Hepatocyte (in vitro differentiated cells): Measurements from ENCODE around the gene CCDC167. TPM values are rescaled to one million over a fixed set of nuclear protein-coding genes. Genes with fewer than 3 reads are reported as not detected.

Experiments
- DNase-seq: peaks from one replicate; pipeline ENCODE4 v3.0.0-alpha.2; 2016; ENCODE audit warnings: low spot score
- H2AFZ ChIP-seq: fragments of 200-600 bp; sonication (generic); 2 replicates; pipeline ENCODE4 v1.6.0; 2016; ENCODE audit warnings: antibody characterized with exemption, mild to moderate bottlenecking
- H3K27ac ChIP-seq: fragments of 200-600 bp; sonication (generic); 2 replicates; pipeline ENCODE4 v1.5.1; 2016; ENCODE audit warnings: mild to moderate bottlenecking
- H3K27me3 ChIP-seq: fragments of 200-600 bp; sonication (generic); 2 replicates; pipeline ENCODE4 v1.6.1; 2016
- H3K36me3 ChIP-seq: fragments of 200-600 bp; sonication (generic); replicated peaks from 2 replicates; pipeline ENCODE4 v1.5.1; 2016; ENCODE audit warnings: low read depth; ENCODE audit not compliant: insufficient read depth
- H3K4me1 ChIP-seq: fragments of 200-600 bp; sonication (generic); 2 replicates; pipeline ENCODE4 v1.5.1; 2016; ENCODE audit warnings: mild to moderate bottlenecking, moderate library complexity; ENCODE audit not compliant: insufficient read depth
- H3K4me2 ChIP-seq: fragments of 200-600 bp; sonication (generic); 2 replicates; pipeline ENCODE4 v1.6.0; 2016
- H3K4me3 ChIP-seq: fragments of 200-600 bp; sonication (generic); 2 replicates; pipeline ENCODE4 v1.5.1; 2016; ENCODE audit warnings: mild to moderate bottlenecking
- H3K79me2 ChIP-seq: fragments of 200-600 bp; sonication (generic); 2 replicates; pipeline ENCODE4 v1.6.0; 2017; ENCODE audit warnings: mild to moderate bottlenecking
- H3K9me2 ChIP-seq: fragments of 200-600 bp; sonication (generic); replicated peaks from 2 replicates; pipeline ENCODE4 v1.6.0; 2017; ENCODE audit warnings: mild to moderate bottlenecking; ENCODE audit not compliant: insufficient read depth
- H3K9me3 ChIP-seq: fragments of 200-600 bp; sonication (generic); 2 replicates; pipeline ENCODE4 v1.5.1; 2016; ENCODE audit warnings: low read depth, mild to moderate bottlenecking
- H4K20me1 ChIP-seq: fragments of 200-600 bp; sonication (generic); 2 replicates; pipeline ENCODE4 v1.6.0; 2016; ENCODE audit warnings: mild to moderate bottlenecking; ENCODE audit not compliant: insufficient read depth, poor library complexity, severe bottlenecking
- EZH2 ChIP-seq: fragments of 200-600 bp; sonication (generic); IDR thresholded peaks from 2 replicates; pipeline ENCODE4 v1.6.1; 2016; ENCODE audit warnings: antibody characterized with exemption, mild to moderate bottlenecking, borderline replicate concordance
- EZH2phosphoT487 ChIP-seq: fragments of 200-600 bp; sonication (generic); IDR thresholded peaks from one replicate; pipeline ENCODE4 v1.6.1; 2018; ENCODE audit warnings: antibody characterized with exemption, mild to moderate bottlenecking, low read depth, moderate library complexity; ENCODE audit not compliant: unreplicated experiment, severe bottlenecking
- WGBS: methylation state at CpG from one replicate; pipeline ENCODE4 v1.1.6; 2016; ENCODE audit warnings: low lambda C conversion rate; ENCODE audit errors: missing lambda C conversion rate; 5-methylcytosine and 5-hydroxymethylcytosine counted together
- polyA plus RNA-seq: library from polyadenylated mRNA; unstranded; fragments of >200 nt; fragmentation: Nextera tagmentation; extraction: Ambion mirVana; gene quantifications from 2 replicates; pipeline ENCODE4 v1.2.1, GENCODE V29; 2016
- total RNA-seq: library from RNA; depleted of rRNA; stranded (reverse); fragments of >200 nt; gene quantifications from 2 replicates; pipeline ENCODE4 v1.2.3, GENCODE V29; 2014
- TF ChIP-seq, protein P1 (sequence below): fragments of 200-600 bp; sonication (generic); IDR thresholded peaks from 2 replicates; pipeline ENCODE4 v1.5.1; 2016; ENCODE audit warnings: antibody characterized with exemption, mild to moderate bottlenecking; ENCODE audit not compliant: poor library complexity

Gene CCDC167
- total and polyA plus RNA-seq, 2 experiments from 2014 or later, result 32.5 to 66.1 TPM

DNA sequence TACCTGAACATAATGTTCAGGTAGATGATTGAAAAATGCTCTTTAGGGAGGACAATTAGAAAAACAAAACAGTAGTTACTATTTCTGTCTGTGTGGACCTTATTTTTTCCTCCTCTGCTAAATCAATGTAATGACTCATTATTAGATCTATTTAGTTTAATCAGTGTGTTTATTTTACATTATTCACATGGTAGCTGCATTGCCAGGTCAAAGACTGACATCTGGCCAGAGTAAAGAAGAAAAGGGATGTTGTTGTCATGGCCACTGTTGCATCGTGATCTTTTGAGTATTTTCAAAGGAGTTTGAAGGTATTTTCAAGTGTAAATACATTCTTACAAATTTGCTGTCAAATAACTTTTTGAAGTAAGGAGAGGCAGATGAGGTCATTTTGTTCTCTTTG, 60.8 kb downstream of the CCDC167 start:
- 79% methylated on average over 1 of the region's 1 CpG for WGBS
- Histone ChIP-seq H3K27ac (no peak overlapping the region), H3K79me2 (peaks cover 23% of the 10 kb centered on the region), H4K20me1 (no peaks in the 10 kb centered on the region), H2AFZ (no peak overlapping the region), H3K27me3 (no peaks in the 10 kb centered on the region), H3K9me2 (no peaks in the 10 kb centered on the region), H3K4me1 (peaks cover 6% of the 10 kb centered on the region), H3K9me3 (no peaks in the 10 kb centered on the region), H3K4me2 (no peak overlapping the region), H3K36me3 (no peaks in the 10 kb centered on the region), H3K4me3 (no peak overlapping the region)
- TF ChIP-seq EZH2 (no peak), EZH2phosphoT487 (no peak)
- TF ChIP-seq, protein P1, sequence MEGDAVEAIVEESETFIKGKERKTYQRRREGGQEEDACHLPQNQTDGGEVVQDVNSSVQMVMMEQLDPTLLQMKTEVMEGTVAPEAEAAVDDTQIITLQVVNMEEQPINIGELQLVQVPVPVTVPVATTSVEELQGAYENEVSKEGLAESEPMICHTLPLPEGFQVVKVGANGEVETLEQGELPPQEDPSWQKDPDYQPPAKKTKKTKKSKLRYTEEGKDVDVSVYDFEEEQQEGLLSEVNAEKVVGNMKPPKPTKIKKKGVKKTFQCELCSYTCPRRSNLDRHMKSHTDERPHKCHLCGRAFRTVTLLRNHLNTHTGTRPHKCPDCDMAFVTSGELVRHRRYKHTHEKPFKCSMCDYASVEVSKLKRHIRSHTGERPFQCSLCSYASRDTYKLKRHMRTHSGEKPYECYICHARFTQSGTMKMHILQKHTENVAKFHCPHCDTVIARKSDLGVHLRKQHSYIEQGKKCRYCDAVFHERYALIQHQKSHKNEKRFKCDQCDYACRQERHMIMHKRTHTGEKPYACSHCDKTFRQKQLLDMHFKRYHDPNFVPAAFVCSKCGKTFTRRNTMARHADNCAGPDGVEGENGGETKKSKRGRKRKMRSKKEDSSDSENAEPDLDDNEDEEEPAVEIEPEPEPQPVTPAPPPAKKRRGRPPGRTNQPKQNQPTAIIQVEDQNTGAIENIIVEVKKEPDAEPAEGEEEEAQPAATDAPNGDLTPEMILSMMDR, result no peak
- DNase-seq, result no peak

GRCh38 chr6:37435816-37436215, 63.9 kb downstream of the CCDC167 start:
- Histone ChIP-seq H3K79me2 (peaks cover 27% of the 10 kb centered on the region), H3K4me1 (peaks cover 6% of the 10 kb centered on the region), H4K20me1 (no peaks in the 10 kb centered on the region), H2AFZ (no peak overlapping the region), H3K4me3 (no peak overlapping the region), H3K4me2 (no peak overlapping the region), H3K27me3 (no peaks in the 10 kb centered on the region), H3K27ac (no peak overlapping the region), H3K9me2 (no peaks in the 10 kb centered on the region), H3K36me3 (no peaks in the 10 kb centered on the region), H3K9me3 (no peaks in the 10 kb centered on the region)
- WGBS, result 77% methylated on average over 5 of the region's 5 CpGs
- TF ChIP-seq EZH2, result no peak
- TF ChIP-seq, protein P1, result no peak
- no peak for TF ChIP-seq EZH2phosphoT487
- DNase-seq, result no peak

DNA sequence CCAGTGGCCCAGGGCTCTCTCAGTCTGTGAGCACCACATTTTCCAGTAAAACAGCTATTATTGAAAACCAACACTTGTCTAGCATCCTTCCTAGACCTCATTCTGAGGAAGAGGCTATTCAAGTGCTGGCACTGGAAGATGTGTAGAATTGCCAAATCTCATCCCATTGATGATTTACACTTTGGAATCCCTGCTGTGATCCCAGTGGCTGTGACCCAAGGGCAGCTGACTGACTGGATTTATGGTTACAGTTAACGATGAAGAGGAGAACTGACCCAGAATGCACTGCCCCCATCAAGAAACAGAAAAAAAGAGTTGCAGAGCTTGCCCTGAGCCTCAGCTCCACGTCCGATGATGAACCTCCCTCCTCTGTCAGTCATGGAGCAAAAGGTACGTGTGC, 64.3 kb downstream of the CCDC167 start:
- Histone ChIP-seq H3K4me1 (peaks cover 6% of the 10 kb centered on the region), H2AFZ (no peak overlapping the region), H3K36me3 (no peaks in the 10 kb centered on the region), H4K20me1 (no peaks in the 10 kb centered on the region), H3K9me3 (no peaks in the 10 kb centered on the region), H3K4me2 (no peak overlapping the region), H3K9me2 (no peaks in the 10 kb centered on the region), H3K79me2 (peaks cover 27% of the 10 kb centered on the region), H3K27me3 (no peaks in the 10 kb centered on the region), H3K27ac (no peak overlapping the region), H3K4me3 (no peak overlapping the region)
- DNase-seq, result no peak
- TF ChIP-seq EZH2 (no peak), EZH2phosphoT487 (no peak)
- TF ChIP-seq, protein P1, result no peak
- 86% methylated on average over 4 of the region's 4 CpGs for WGBS

- H3K4me3 ChIP-seq, result peak overlapping the region; percentile 56
- peak overlapping the region; percentile 64 for H2AFZ ChIP-seq
These were observed 65.9 kb downstream of the CCDC167 start for GRCh38 chr6:37433657-37434271.

More at GRCh38 chr6:37433657-37434271, 65.9 kb downstream of the CCDC167 start:
- peak; percentile 15 for DNase-seq
- no peaks in the 10 kb centered on the region for H3K27me3 ChIP-seq
- peak overlapping the region; percentile 94 for H3K4me2 ChIP-seq
- H3K9me3 ChIP-seq, result no peaks in the 10 kb centered on the region
- WGBS, result 11% methylated on average over 13 of the region's 13 CpGs
- H3K4me1 ChIP-seq, result peaks cover 6% of the 10 kb centered on the region
- TF ChIP-seq, protein P1, result no peak
- TF ChIP-seq EZH2phosphoT487 (no peak), EZH2 (no peak)
- no peaks in the 10 kb centered on the region for H3K9me2 ChIP-seq
- no peaks in the 10 kb centered on the region for H3K36me3 ChIP-seq
- no peaks in the 10 kb centered on the region for H4K20me1 ChIP-seq
- peaks cover 27% of the 10 kb centered on the region for H3K79me2 ChIP-seq
- peak overlapping the region; percentile 85 for H3K27ac ChIP-seq
